HK-2 (cell line): ENCODE data around the gene PRR23E.
A peak's percentile ranks its signal among the peaks of the same experiment; 100 is the strongest.

Source experiments
- DNase-seq: peaks from one replicate; pipeline ENCODE4 v3.0.0-alpha.2; 2018; ENCODE audit not compliant: unreplicated experiment

Gene PRR23E

DNA sequence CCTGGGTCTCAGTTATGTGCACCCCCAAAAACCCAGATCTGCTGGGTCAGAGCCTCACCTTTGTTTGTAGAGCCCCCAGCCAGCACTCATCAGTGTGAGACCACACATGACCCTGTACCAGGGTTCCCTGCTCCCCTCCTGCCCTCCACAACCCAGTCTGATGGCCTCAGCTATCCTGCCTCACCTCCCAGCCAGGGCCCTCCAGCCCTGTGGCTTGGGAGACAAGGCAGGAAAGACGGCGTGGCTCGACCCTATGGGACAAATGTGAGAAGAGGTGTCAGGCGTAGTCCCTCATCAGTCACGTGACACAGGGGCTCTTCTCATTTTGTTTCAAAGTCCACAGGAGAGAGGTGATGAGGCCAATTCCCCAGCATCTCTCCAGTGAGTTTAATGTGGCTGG, 28.3 kb upstream of the PRR23E start:
- no peak for DNase-seq

GRCh38 chr3:127165036-127165435, 27.9 kb upstream of the PRR23E start:
- DNase-seq: no peak

DNA sequence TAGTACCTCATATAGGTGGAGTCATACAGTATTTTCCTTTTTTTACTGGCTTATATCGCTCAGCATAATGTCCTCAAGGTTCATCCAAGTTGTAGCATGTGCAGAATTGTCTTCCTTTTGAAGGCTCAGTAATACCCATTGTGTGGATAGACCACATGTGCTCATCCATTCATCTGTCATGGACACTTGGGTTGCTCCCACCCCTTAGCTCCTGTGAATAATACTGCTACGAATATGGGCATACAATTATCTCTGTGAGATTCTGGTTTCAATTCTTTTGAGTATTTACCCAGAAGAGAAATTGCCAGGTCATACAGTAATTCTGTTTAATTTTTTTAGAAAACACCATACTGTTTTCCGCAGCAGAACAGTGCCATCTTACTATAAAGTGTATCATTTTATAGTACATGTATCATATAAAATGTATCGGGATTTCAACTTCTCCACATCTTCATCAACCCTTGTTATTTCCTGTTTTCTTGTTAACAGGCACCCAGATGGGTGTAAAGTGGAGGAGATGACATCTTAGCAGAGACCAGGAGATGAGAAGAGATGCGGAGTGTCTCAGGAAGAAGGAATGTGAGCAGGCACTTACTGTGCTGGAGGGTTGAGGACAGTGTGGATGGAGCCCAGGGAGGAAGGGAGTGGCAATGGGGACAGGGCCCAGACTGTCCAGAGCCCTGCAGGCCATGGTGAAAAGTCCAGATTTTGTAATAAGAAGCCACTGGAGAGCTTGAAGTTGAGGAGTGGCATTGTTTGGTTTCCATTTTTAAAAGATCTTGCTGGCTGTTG, 27.0 kb upstream of the PRR23E start:
- DNase-seq: no peak

DNA sequence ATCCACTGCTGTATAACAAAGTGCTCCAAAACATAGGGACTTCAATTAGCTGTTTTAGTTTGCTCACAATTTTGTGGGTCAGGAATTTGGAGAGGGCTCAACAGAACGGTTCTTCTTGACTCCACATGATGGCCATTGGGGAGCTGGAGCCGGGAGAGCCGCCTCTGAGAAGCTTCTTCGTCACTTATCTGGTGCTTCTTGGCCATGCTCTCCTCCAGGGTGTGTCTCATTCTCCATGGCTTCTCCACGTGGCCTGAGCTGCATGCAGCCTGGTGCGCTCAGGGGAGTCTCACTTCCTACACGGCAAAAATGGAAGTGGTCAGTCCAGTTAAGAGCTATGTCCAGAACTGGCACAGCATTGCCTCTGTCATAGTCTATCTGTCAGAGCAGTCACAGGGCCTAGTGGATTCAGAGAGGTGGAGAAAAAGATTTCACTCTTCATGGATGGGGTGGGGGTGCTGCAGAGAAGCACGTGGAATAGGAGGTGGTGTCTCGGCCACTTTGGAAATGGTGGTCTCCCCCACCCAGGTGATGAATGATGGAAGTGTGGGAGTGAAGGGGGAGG, 26.3 kb upstream of the PRR23E start:
- DNase-seq: no peak

- no peak for DNase-seq
Measured at GRCh38 chr3:127167315-127168043, 25.5 kb upstream of the PRR23E start.

- DNase-seq: no peak
Measured at GRCh38 chr3:127168271-127168670, 24.7 kb upstream of the PRR23E start.

GRCh38 chr3:127170814-127171213, 22.1 kb upstream of the PRR23E start:
- peak; percentile 71 for DNase-seq

DNA sequence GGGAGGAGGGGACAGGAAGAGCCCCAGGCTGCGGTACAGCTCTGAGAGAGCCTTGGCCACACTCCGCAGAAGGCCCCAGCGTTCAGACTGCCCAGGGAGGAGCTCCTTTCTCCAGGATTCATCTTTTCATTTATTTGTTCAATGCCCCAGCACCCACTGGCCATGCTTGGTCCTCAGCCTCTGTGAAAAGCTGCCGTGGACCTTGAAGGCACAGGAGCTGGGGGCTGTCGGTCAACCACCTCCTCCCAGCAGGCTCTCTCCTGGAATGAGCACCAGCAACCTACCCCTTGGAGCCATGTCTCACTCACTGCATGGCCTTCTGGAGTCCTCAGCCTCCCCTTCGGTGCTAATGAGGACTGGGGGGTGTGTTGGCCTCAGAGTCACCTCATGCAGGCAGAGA, 21.6 kb upstream of the PRR23E start:
- no peak for DNase-seq

GRCh38 chr3:127171721-127172120, 21.2 kb upstream of the PRR23E start:
- DNase-seq: no peak

- DNase-seq: no peak
Measured at GRCh38 chr3:127172211-127172610, 20.7 kb upstream of the PRR23E start.

DNA sequence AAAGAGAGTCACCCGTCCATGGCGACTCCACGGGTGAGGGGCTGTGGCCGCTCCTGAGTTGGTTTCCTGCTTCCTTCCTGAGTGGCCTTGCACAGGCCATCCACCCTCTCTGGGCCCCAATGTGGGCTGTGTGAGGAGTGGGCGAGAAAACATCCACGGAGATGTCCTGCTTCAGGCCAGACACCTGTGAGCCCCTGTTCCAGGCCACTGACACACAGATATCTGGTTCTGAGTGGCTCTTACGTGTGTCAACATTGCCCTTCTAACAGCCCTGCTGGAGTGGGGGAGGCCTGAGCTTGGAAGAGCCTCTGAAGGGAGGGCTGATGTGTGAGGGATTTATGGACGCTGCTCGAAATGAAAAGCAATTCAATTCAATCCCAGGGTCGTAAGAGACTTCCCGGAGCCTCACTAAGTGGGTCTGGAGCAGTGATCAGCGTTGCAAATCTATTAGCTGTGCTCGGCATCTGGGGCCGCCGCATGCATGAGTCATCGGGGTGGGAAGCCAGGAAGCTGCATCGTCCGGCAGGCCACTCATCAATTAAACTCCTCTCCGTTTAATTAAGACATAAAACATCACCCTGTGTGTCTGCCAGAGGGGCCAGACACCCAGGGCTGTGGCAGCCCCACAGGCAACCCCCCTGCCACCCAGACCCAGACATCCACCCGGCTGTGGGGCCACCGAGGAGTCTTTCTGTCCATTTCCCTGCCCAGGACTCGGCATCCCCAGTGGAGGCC, 20.0 kb upstream of the PRR23E start:
- DNase-seq: peak; percentile 53

DNA sequence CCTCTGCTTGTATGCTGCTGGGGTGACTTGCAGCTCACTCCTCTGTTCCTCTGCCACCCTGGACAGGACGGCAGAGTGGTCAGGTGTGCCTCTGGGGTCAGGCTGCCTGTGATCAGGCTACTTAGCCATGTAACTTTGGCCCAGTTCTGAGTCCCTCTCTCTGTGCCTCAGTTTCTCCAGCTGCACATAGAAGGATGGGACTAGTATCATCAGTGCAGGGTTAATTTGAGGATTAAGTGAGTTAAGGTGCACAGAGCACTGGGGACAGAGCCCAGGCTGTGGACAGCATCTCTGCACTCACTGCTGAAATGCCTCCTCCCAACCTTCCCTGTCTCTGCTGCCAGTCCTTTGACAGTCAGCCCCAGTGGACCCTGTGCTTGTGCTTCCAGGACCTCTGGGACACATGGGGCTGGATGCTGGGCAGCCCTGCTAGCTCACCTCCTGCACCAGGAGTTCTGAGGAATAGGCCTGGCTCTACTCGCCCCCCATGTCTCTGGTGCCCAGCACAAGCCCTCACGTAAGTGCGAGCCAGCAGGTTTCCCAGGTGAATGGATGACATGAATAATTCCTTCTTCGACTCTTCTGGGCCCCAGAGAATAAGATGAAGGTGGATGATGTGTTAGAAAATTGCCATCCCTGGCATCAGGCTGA, 19.3 kb upstream of the PRR23E start:
- no peak for DNase-seq

GRCh38 chr3:127174284-127174683, 18.6 kb upstream of the PRR23E start:
- DNase-seq: no peak

GRCh38 chr3:127174715-127175140, 18.2 kb upstream of the PRR23E start:
- DNase-seq: no peak

DNA sequence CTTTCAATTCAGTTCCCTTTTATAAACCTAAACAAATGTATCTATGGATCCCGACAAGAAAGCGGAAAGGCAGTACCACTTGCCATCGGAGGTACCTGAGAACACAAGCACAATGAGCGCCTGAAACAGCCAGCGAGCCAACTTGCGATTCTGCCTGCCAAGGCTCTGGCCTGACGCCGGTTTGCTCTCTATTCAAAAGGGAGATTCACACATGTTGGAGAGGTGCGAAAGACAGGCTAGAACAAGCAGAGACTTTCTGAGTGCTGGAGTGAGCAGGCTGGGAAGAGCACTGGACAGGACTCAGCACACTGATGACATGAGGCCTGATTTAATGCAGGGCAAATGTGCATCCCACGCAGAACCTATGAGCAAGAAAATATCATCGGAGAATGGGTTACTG, 17.7 kb upstream of the PRR23E start:
- DNase-seq: no peak

- no peak for DNase-seq
Measured at GRCh38 chr3:127177226-127177625, 15.7 kb upstream of the PRR23E start.

- DNase-seq: no peak
Measured at GRCh38 chr3:127180859-127181258, 12.1 kb upstream of the PRR23E start.

GRCh38 chr3:127182431-127182830, 10.5 kb upstream of the PRR23E start:
- no peak for DNase-seq

DNA sequence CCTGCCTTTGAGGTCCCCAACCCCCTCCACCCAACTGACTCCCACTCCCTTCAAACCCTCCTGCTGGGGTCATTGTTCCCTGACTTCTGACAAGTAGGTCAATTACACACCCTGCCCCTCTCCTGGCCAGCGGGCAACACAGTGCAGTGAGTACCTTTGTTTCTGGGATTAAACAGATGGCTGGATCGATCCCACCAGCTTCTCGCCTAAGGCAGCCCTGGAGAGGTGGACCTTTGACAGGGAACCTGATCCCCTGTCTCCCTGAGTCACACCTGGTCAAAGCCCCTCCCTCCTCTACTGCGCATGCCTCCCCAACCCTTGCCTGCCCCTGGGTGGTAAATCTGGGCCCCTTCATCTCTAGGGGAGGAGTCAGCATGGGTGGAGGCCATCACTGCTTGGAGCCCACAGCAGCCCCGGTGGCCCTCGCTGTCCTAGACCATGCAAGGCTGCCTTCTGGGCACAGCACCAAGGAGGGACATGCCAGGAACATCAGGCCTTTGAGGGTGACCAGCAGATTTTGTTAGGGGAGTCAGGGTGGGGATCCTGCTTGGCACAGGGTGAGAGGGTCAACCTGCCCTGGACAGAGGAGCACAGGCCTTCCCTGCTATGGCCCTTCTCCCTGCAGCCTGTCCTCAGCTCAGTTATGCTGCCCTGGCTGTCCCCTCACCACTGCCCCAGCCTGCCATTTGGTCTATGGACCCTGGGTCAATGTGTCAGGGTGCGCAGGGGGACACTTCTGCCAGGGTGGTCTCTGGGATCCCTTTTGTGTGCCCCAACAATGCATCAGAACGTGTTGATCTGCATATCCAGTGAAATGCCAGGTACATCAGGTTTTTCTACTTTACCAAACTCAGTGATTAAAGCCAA, 9.8 kb upstream of the PRR23E start:
- DNase-seq: no peak

GRCh38 chr3:127183931-127184869, 8.7 kb upstream of the PRR23E start:
- no peak for DNase-seq
